ENCODE data around the gene ZNF521. TPM values are rescaled to one million over a fixed set of nuclear protein-coding genes. Genes with fewer than 3 reads are reported as not detected.

Gene ZNF521
- total RNA-seq, 1 donor from 2014 or later = 58.7 TPM

- DNase-seq = no peak
- no peak overlapping the region for H3K4me3 Mint-ChIP-seq (ENCODE audit: unreplicated experiment)
- peaks cover 5% of the 10 kb centered on the region for H3K4me1 Mint-ChIP-seq (ENCODE audit: low read depth, unreplicated experiment)
- H3K36me3 Mint-ChIP-seq (ENCODE audit: unreplicated experiment) = no peaks in the 10 kb centered on the region
- no peak for TF ChIP-seq CTCF (IDR thresholded peaks at IDR 0.05; ENCODE audit: partially characterized antibody, unreplicated experiment)
- H3K9me3 Mint-ChIP-seq (ENCODE audit: unreplicated experiment) = no peaks in the 10 kb centered on the region
- no peak overlapping the region for H3K27ac Mint-ChIP-seq (ENCODE audit: unreplicated experiment)
- H3K27me3 Mint-ChIP-seq (ENCODE audit: unreplicated experiment) = peaks cover 2% of the 10 kb centered on the region
Measured at GRCh38 chr18:25308381-25308780, 43.6 kb downstream of the ZNF521 start.

GRCh38 chr18:25307192-25307591 is 44.8 kb downstream of the ZNF521 start:
- Mint-ChIP-seq H3K4me1 (ENCODE audit: low read depth, unreplicated experiment) (peaks cover 5% of the 10 kb centered on the region), H3K27me3 (ENCODE audit: unreplicated experiment) (peaks cover 2% of the 10 kb centered on the region), H3K27ac (ENCODE audit: unreplicated experiment) (no peak overlapping the region), H3K9me3 (ENCODE audit: unreplicated experiment) (no peaks in the 10 kb centered on the region), H3K4me3 (ENCODE audit: unreplicated experiment) (no peak overlapping the region), H3K36me3 (ENCODE audit: unreplicated experiment) (no peaks in the 10 kb centered on the region)
- no peak for DNase-seq
- TF ChIP-seq CTCF (IDR thresholded peaks at IDR 0.05; ENCODE audit: partially characterized antibody, unreplicated experiment) = no peak

- H3K27me3 Mint-ChIP-seq (ENCODE audit: unreplicated experiment) = peaks cover 2% of the 10 kb centered on the region
- no peak for TF ChIP-seq CTCF (IDR thresholded peaks at IDR 0.05; ENCODE audit: partially characterized antibody, unreplicated experiment)
- H3K36me3 Mint-ChIP-seq (ENCODE audit: unreplicated experiment) = no peaks in the 10 kb centered on the region
- H3K4me3 Mint-ChIP-seq (ENCODE audit: unreplicated experiment) = no peak overlapping the region
- H3K4me1 Mint-ChIP-seq (ENCODE audit: low read depth, unreplicated experiment) = peaks cover 5% of the 10 kb centered on the region
- H3K9me3 Mint-ChIP-seq (ENCODE audit: unreplicated experiment) = no peaks in the 10 kb centered on the region
- no peak for DNase-seq
- H3K27ac Mint-ChIP-seq (ENCODE audit: unreplicated experiment) = no peak overlapping the region
Measured at GRCh38 chr18:25306671-25307070, 45.3 kb downstream of the ZNF521 start.

GRCh38 chr18:25305584-25305983 is 46.4 kb downstream of the ZNF521 start:
- peaks cover 3% of the 10 kb centered on the region for H3K4me1 Mint-ChIP-seq (ENCODE audit: low read depth, unreplicated experiment)
- H3K27me3 Mint-ChIP-seq (ENCODE audit: unreplicated experiment) = peaks cover 2% of the 10 kb centered on the region
- TF ChIP-seq CTCF (IDR thresholded peaks at IDR 0.05; ENCODE audit: partially characterized antibody, unreplicated experiment) = no peak
- no peak for DNase-seq
- no peak overlapping the region for H3K27ac Mint-ChIP-seq (ENCODE audit: unreplicated experiment)
- no peak overlapping the region for H3K4me3 Mint-ChIP-seq (ENCODE audit: unreplicated experiment)
- H3K36me3 Mint-ChIP-seq (ENCODE audit: unreplicated experiment) = no peaks in the 10 kb centered on the region
- no peaks in the 10 kb centered on the region for H3K9me3 Mint-ChIP-seq (ENCODE audit: unreplicated experiment)

- no peak overlapping the region for H3K27ac Mint-ChIP-seq (ENCODE audit: unreplicated experiment)
- no peak for DNase-seq
- H3K36me3 Mint-ChIP-seq (ENCODE audit: unreplicated experiment) = no peaks in the 10 kb centered on the region
- no peaks in the 10 kb centered on the region for H3K4me1 Mint-ChIP-seq (ENCODE audit: low read depth, unreplicated experiment)
- no peak for TF ChIP-seq CTCF (IDR thresholded peaks at IDR 0.05; ENCODE audit: partially characterized antibody, unreplicated experiment)
- no peaks in the 10 kb centered on the region for H3K27me3 Mint-ChIP-seq (ENCODE audit: unreplicated experiment)
- H3K4me3 Mint-ChIP-seq (ENCODE audit: unreplicated experiment) = no peak overlapping the region
- no peaks in the 10 kb centered on the region for H3K9me3 Mint-ChIP-seq (ENCODE audit: unreplicated experiment)
Measured at GRCh38 chr18:25300492-25300891, 51.5 kb downstream of the ZNF521 start.
